Activated CD4-positive, alpha-beta T cell treated with anti-CD3 and anti-CD28 coated beads for 36 hours (primary cell): ENCODE data around the gene ATOH8. TPM values are rescaled to one million over a fixed set of nuclear protein-coding genes. Genes with fewer than 3 reads are reported as not detected.
A peak's percentile ranks its signal among the peaks of the same experiment; 100 is the strongest.

Source experiments
- ATAC-seq: fragments of 200-7000 bp; cut with Tn5 transposase; one replicate; pipeline ENCODE4 v1.10.0; 2021; ENCODE audit warnings: mild to moderate bottlenecking, moderate library complexity
- CTCF ChIA-PET: fragments of 350-600 bp; sonication (Branson Sonifier 250); formaldehyde crosslinking; loops from one replicate; lab custom pipeline; 2021; ENCODE audit warnings: antibody characterized with exemption; lab: Charles Lee
- POLR2A ChIA-PET: fragments of 350-600 bp; sonication (Branson Sonifier 250); formaldehyde crosslinking; loops from one replicate; lab custom pipeline; 2021; ENCODE audit warnings: antibody characterized with exemption, inconsistent platforms; lab: Charles Lee
- DNase-seq: peaks from one replicate; pipeline ENCODE4 v3.0.0-alpha.2; 2020
- H3K27ac Mint-ChIP-seq: one replicate; pipeline ENCODE4 v1.8.0; 2021; ENCODE audit warnings: mixed read lengths
- H3K27me3 Mint-ChIP-seq: one replicate; pipeline ENCODE4 v1.8.0; 2021; ENCODE audit warnings: mixed read lengths
- H3K36me3 Mint-ChIP-seq: one replicate; pipeline ENCODE4 v1.8.0; 2021; ENCODE audit warnings: low read depth, mixed read lengths
- H3K4me1 Mint-ChIP-seq: one replicate; pipeline ENCODE4 v1.8.0; 2021; ENCODE audit warnings: mixed read lengths
- H3K4me3 Mint-ChIP-seq: one replicate; pipeline ENCODE4 v1.8.0; 2021; ENCODE audit warnings: mild to moderate bottlenecking, moderate library complexity, mixed read lengths
- H3K9me3 Mint-ChIP-seq: one replicate; pipeline ENCODE4 v1.8.0; 2021; ENCODE audit warnings: low read depth, mixed read lengths
- intact Hi-C, 2 experiments: fragments of 100-400 bp; cut with DNase I in 1 of 2; cut with micrococcal nuclease in 1 of 2; formaldehyde crosslinking; loops; one replicate each; pipeline versions ENCODE4 v1.14.2 to v1.15.1; 2022 to 2024; cut with DNase I, micrococcal nuclease
- total RNA-seq, 2 experiments: library from RNA; stranded (reverse); gene quantifications; one replicate each; pipeline ENCODE4 v1.2.3, GENCODE V29; 2021

Gene ATOH8
- total RNA-seq, 2 experiments from 2014 or later: not detected

- no peak for DNase-seq
- ChIA-PET CTCF (interaction anchor here (0.7 to 2.9 kb wide), 4 partner anchors 11 to 353 kb away, joined by 3 to 12 read pairs (median 5); no protein-coding TSS in a partner anchor), POLR2A (interaction anchor here (0.6 kb wide), 1 partner anchor 69 kb away, joined by 4 read pairs; no protein-coding TSS in a partner anchor)
- H3K9me3 Mint-ChIP-seq: no peaks in the 10 kb centered on the region
- peaks cover 35% of the 10 kb centered on the region for H3K27me3 Mint-ChIP-seq
- intact Hi-C loops: no loop called here
- ATAC-seq: no peak
- no peak overlapping the region for H3K4me3 Mint-ChIP-seq
- no peak overlapping the region for H3K27ac Mint-ChIP-seq
- H3K36me3 Mint-ChIP-seq: no peaks in the 10 kb centered on the region
- no peaks in the 10 kb centered on the region for H3K4me1 Mint-ChIP-seq
These were observed 7.3 kb upstream of the ATOH8 start for GRCh38 chr2:85746321-85747004.

- H3K4me3 Mint-ChIP-seq: no peak overlapping the region
- no peaks in the 10 kb centered on the region for H3K4me1 Mint-ChIP-seq
- CTCF ChIA-PET: interaction anchor here (0.7 to 1.6 kb wide), 3 partner anchors 35 to 352 kb away, joined by 3 to 5 read pairs (median 4); no protein-coding TSS in a partner anchor
- no peaks in the 10 kb centered on the region for H3K36me3 Mint-ChIP-seq
- ATAC-seq (no peak), DNase-seq (no peak)
- peaks cover 34% of the 10 kb centered on the region for H3K27me3 Mint-ChIP-seq
- POLR2A ChIA-PET: no interaction called here
- H3K9me3 Mint-ChIP-seq: no peaks in the 10 kb centered on the region
- intact Hi-C loops: no loop called here
- no peak overlapping the region for H3K27ac Mint-ChIP-seq
These were observed 6.3 kb upstream of the ATOH8 start for GRCh38 chr2:85747441-85747840.

- no peaks in the 10 kb centered on the region for H3K4me1 Mint-ChIP-seq
- DNase-seq (no peak), ATAC-seq (no peak)
- no peak overlapping the region for H3K4me3 Mint-ChIP-seq
- H3K9me3 Mint-ChIP-seq: no peaks in the 10 kb centered on the region
- no peaks in the 10 kb centered on the region for H3K36me3 Mint-ChIP-seq
- POLR2A ChIA-PET: no interaction called here
- H3K27me3 Mint-ChIP-seq: peaks cover 37% of the 10 kb centered on the region
- CTCF ChIA-PET: interaction anchor here (0.6 to 5.5 kb wide), 4 partner anchors 65 to 351 kb away, joined by 4 to 72 read pairs (median 4); no protein-coding TSS in a partner anchor
- no peak overlapping the region for H3K27ac Mint-ChIP-seq
- intact Hi-C loops: no loop called here
These were observed 5.6 kb upstream of the ATOH8 start for GRCh38 chr2:85748039-85748734.

GRCh38 chr2:85748985-85749875 lies 4.6 kb upstream of the ATOH8 start:
- ChIA-PET CTCF (interaction anchor here (0.5 to 5.5 kb wide), 14 partner anchors 9 to 495 kb away, joined by 3 to 72 read pairs (median 4); no protein-coding TSS in a partner anchor), POLR2A (no interaction called here)
- H3K27me3 Mint-ChIP-seq: peaks cover 35% of the 10 kb centered on the region
- intact Hi-C loops: no loop called here
- H3K36me3 Mint-ChIP-seq: no peaks in the 10 kb centered on the region
- H3K27ac Mint-ChIP-seq: no peak overlapping the region
- H3K9me3 Mint-ChIP-seq: no peaks in the 10 kb centered on the region
- no peak for ATAC-seq
- no peaks in the 10 kb centered on the region for H3K4me1 Mint-ChIP-seq
- no peak overlapping the region for H3K4me3 Mint-ChIP-seq
- no peak for DNase-seq

GRCh38 chr2:85750587-85751575 lies 2.9 kb upstream of the ATOH8 start:
- H3K9me3 Mint-ChIP-seq: no peaks in the 10 kb centered on the region
- POLR2A ChIA-PET: no interaction called here
- no peak overlapping the region for H3K4me3 Mint-ChIP-seq
- H3K27ac Mint-ChIP-seq: no peak overlapping the region
- no peaks in the 10 kb centered on the region for H3K36me3 Mint-ChIP-seq
- ATAC-seq (peak; percentile 66), DNase-seq (peak; percentile 77)
- CTCF ChIA-PET: interaction anchor here (0.6 to 5.5 kb wide), 13 partner anchors 7 to 90 kb away, joined by 3 to 72 read pairs (median 4); no protein-coding TSS in a partner anchor
- H3K4me1 Mint-ChIP-seq: peaks cover 13% of the 10 kb centered on the region
- peaks cover 45% of the 10 kb centered on the region for H3K27me3 Mint-ChIP-seq
- intact Hi-C loops: loop anchor here (1.0 to 2.0 kb wide), 2 partner anchors 54 to 63 kb away; no protein-coding TSS in a partner anchor

GRCh38 chr2:85751627-85752026 lies 2.2 kb upstream of the ATOH8 start:
- ChIA-PET POLR2A (no interaction called here), CTCF (interaction anchor here (1.2 to 5.5 kb wide), 5 partner anchors 11 to 79 kb away, joined by 3 to 72 read pairs (median 12); no protein-coding TSS in a partner anchor)
- H3K36me3 Mint-ChIP-seq: no peaks in the 10 kb centered on the region
- DNase-seq: no peak
- peaks cover 48% of the 10 kb centered on the region for H3K27me3 Mint-ChIP-seq
- intact Hi-C loops: loop anchor here in 1 of 2 experiments (2.0 kb wide), 1 partner anchor 53 kb away; no protein-coding TSS in a partner anchor
- no peak overlapping the region for H3K27ac Mint-ChIP-seq
- ATAC-seq: no peak
- peaks cover 13% of the 10 kb centered on the region for H3K4me1 Mint-ChIP-seq
- no peaks in the 10 kb centered on the region for H3K9me3 Mint-ChIP-seq
- no peak overlapping the region for H3K4me3 Mint-ChIP-seq

- Mint-ChIP-seq H3K4me1 (peaks cover 13% of the 10 kb centered on the region), H3K36me3 (no peaks in the 10 kb centered on the region), H3K27me3 (peaks cover 52% of the 10 kb centered on the region), H3K27ac (no peak overlapping the region), H3K9me3 (no peaks in the 10 kb centered on the region), H3K4me3 (no peak overlapping the region)
- CTCF ChIA-PET: interaction anchor here (0.6 to 5.5 kb wide), 8 partner anchors 8 to 329 kb away, joined by 3 to 72 read pairs (median 4); no protein-coding TSS in a partner anchor
- ATAC-seq (no peak), DNase-seq (peak; percentile 30)
- POLR2A ChIA-PET: no interaction called here
- intact Hi-C loops: no loop called here
These were observed 711 bp upstream of the ATOH8 start for GRCh38 chr2:85753035-85753524.

GRCh38 chr2:85754313-85755095 lies 713 bp downstream of the ATOH8 start:
- Mint-ChIP-seq H3K27me3 (peaks cover 58% of the 10 kb centered on the region), H3K36me3 (no peaks in the 10 kb centered on the region), H3K27ac (no peak overlapping the region), H3K4me1 (peaks cover 13% of the 10 kb centered on the region), H3K4me3 (peak overlapping the region; percentile 62), H3K9me3 (no peaks in the 10 kb centered on the region)
- intact Hi-C loops: no loop called here
- CTCF ChIA-PET: interaction anchor here (1.4 to 2.0 kb wide), 2 partner anchors 26 to 49 kb away, joined by 3 to 6 read pairs; no protein-coding TSS in a partner anchor
- ATAC-seq (peak; percentile 50), DNase-seq (peak; percentile 62)
- POLR2A ChIA-PET: no interaction called here
